NOMO-1 treated with DMSO at 0.1 percent for 48 hours (cell line): ENCODE results near the gene PTGFRN.
"Not testable (repeated sequence)": the region's sequence is repeated elsewhere in the genome, so short reads cannot be mapped to it uniquely, and the experiment has no call there.

Experiments used
- DNase-seq: peaks from one replicate; lab custom pipeline; 2025; ENCODE audit not compliant: unreplicated experiment; lab: John Stamatoyannopoulos, UW

The PTGFRN gene

DNA sequence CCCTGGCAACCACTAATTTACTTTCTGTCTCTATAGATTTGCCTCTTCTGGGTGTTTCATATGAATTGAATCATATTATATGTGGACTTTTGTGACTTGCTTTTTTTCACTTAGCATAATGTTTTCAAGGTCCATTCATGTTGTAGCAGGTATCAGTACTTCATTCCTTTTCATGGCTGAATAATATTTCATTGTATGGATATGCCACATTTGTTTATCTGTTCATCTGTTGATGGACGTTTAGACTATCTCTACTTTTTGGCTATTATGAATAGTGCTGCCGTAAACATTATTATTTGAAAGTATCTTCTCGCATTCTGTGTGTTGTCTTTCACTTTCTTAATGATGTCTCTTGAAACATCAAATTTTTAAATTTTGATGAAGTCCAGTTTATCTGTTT, 59.0 kb downstream of the PTGFRN start:
- DNase-seq: no peak

DNA sequence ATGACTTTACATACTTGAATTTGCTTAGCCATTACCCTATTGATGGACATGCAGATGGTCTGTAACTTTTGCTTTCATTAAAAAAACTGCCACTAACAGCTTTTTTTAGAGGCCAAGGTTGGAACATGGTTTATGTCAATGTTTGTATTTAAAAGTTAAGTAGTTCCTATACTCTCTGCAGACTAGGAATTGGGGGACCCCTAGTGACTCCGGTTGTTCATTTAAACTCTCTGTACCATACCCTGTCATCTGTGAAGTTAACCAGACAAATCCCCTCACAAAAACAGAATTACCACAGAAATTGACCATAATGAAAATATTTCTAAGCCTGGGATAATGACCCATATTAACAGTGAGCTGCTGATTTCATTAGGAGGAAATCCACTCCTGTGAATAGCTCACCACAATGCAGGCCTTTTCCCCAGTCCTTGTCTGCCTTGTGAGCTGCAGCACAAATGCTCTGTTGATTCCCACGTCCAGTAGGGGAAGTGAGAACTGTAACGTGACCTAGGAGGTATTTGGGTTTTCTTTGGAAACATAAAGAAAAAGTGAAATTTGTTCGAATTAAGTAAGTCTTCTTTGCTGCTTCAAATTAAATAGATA, 61.6 kb downstream of the PTGFRN start:
- DNase-seq: no peak

- no peak for DNase-seq
Observed at GRCh38 chr1:116971965-116972673, 62.4 kb downstream of the PTGFRN start.

GRCh38 chr1:116972674-116973030, 62.9 kb downstream of the PTGFRN start:
- DNase-seq: no peak

DNA sequence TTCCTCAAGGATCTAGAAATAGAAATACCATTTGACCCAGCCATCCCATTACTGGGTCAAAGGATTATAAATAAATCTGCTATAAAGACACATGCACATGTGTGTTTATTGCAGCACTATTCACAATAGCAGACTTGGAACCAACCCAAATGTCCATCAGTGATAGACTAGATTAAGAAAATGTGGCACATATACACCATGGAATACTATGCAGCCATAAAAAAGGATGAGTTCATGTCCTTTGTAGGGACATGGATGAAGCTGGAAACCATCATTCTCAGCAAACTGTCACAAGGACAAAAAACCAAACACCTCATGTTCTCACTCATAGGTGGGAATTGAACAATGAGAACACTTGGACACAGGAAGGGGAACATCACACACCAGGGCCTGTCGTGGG, 70.6 kb downstream of the PTGFRN start:
- DNase-seq: not testable (repeated sequence)

DNA sequence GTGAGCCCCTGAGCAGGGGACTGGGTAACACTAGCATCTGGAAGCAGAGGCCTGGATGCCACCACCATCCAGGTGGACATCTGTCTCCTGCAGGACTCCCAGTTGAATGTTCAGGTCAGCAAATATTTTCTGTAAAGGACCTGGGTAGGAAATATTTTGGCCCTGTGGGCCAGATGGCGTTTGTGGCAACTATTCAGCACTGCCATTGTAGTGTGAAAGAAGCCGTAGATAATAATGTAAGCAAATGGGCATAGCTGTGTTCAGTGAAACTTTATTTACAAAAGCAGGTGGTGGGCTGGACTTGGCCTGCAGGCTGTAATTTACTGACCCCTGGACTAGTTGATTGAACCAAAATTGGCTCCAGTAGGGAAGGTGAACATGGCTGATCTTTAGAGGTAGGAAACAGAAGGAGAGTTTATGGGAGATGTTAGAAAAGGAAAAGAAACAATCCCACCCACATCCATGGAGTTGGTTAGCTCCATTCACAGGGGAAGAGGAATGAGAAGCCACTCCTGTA, 71.9 kb downstream of the PTGFRN start:
- no peak for DNase-seq

GRCh38 chr1:116982319-116983004, 72.7 kb downstream of the PTGFRN start:
- DNase-seq: no peak

DNA sequence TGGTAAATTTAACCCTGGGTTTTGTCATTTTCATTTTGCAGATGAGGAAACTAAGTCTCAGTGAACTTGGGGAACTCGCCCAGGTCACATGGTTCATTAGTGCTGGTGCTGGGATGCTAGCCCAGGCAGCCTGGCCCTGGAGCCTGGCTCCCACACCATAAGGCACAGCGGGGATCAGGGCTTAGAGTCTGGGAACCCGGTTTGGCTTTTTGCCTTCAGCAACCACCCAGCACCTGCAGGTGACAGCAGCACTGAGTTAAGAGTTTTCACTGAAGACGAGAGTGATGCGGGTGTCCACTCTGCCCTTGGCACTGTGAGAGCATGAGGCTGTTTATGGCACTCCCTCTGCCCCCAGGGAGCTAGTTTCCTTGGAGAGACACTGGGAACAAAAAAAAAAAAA, 73.4 kb downstream of the PTGFRN start:
- no peak for DNase-seq

- no peak for DNase-seq
Observed at GRCh38 chr1:116983678-116984077, 74.0 kb downstream of the PTGFRN start.

DNA sequence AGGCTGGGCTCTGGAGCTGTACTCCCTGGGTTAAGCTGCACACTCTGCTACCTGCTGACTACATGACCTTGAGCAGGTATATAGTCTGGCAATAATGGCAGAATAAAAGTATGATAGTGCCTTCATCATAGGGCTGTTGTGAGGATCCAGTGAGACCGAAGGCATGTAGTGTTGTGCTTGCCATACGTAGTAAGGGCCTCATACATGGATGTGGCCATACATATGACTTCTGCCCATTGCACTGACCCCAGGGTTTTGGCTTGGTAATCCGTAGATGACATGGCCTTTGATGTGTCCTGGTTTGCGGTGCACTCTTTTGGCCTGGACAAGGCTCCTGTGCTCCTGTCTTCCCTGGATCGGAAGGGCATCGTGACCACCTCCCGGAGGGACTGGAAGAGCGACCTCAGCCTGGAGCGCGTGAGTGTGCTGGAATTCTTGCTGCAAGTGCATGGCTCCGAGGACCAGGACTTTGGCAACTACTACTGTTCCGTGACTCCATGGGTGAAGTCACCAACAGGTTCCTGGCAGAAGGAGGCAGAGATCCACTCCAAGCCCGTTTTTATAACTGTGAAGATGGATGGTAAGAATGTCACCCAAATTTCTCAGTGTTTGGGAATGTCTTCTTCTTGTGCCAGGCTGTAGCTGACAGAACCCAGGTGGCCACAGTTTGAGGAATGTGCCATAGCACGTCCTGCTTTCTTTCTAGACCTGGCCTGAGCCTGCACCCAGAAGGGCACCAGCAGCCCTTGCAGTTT, 74.9 kb downstream of the PTGFRN start:
- no peak for DNase-seq

GRCh38 chr1:116986421-116987255, 76.9 kb downstream of the PTGFRN start:
- DNase-seq: no peak

- DNase-seq: no peak
Observed at GRCh38 chr1:116987256-116987555, 77.5 kb downstream of the PTGFRN start.

DNA sequence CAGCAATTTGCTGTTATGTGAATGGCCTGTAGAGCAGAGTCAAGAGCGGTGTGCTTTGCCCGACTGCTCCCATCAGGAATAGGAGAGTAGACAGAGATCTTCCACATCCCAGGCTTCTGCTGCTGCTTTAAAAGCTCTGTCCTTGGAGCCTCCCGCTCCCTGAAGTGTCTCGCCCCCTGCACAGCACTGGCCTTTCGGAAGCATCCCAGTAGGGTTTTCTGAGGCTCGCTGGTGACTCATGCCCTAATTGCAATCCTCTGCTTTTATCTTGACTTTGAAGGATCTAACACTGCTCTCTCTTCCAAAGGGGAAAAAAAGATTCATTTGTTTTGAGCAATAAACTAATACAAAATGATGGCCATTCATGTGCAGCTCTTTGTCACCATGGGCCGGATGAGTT, 78.5 kb downstream of the PTGFRN start:
- DNase-seq: no peak

- DNase-seq: no peak
Observed at GRCh38 chr1:116988908-116989307, 79.2 kb downstream of the PTGFRN start.

GRCh38 chr1:116989835-116990234, 80.1 kb downstream of the PTGFRN start:
- no peak for DNase-seq

- DNase-seq: peak; percentile 74
Observed at GRCh38 chr1:116990612-116991151, 81.0 kb downstream of the PTGFRN start.

- peak; percentile 33 for DNase-seq
Observed at GRCh38 chr1:116991171-116991845, 81.6 kb downstream of the PTGFRN start.

GRCh38 chr1:116991918-116992317, 82.2 kb downstream of the PTGFRN start:
- no peak for DNase-seq

DNA sequence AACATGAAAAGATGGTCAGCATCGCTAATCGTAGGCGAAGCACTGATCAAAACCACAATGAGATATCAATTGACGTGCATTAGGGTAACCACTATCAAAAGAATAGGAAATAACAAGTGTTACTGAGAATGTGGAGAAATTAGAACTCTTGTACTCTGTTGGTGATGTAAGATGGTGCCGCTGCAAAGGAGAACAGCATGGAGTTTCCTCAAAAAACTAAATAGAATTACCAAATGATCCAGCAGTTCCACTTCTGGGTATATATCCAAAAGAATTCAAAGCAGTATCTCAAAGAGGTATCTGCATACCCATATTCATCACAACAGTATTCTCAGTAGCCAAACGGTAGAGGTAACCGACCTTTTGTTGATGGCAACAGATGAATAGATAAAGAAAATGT, 83.6 kb downstream of the PTGFRN start:
- no peak for DNase-seq

DNA sequence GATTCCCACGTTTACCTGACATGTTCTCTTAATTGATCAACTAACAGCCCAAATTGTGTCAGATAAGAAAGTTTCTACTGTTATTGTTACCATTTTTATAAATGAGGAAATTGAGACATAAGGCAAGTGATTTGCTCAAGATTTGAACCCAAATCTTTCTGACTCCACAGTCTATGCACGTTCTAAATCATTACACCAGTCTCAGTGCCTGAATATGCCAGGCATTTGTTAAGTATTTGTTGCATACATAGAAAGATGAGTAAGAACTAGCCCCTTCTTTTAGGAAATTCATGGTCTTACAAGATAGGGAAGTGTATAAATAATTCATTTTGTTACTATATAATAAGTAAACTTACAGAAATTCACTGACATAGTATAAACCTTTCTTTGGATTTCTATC, 84.7 kb downstream of the PTGFRN start:
- DNase-seq: no peak
